Natural killer cell (primary cell): Measurements from ENCODE around the gene IGF2BP1. TPM values are rescaled to one million over a fixed set of nuclear protein-coding genes. Genes with fewer than 3 reads are reported as not detected.

Experiments
- ATAC-seq, 3 donors: fragments of 150-1000 bp in 2 of 3; fragments of 200-7000 bp in 1 of 3; cut with Tn5 transposase; 1 replicate in 1 of 3; 2 replicates in 2 of 3; pipeline ENCODE4 v1.10.0; 2021; ENCODE audit warnings: mild to moderate bottlenecking in 2 of 3, moderate library complexity in 2 of 3
- DNase-seq, 2 donors: peaks; one replicate each; pipeline versions ENCODE4 v3.0.0 to v3.0.0-alpha.2; 2013 to 2021; ENCODE audit warnings: mixed read lengths in 1 of 2
- H3K27ac ChIP-seq: one replicate; pipeline ENCODE4 v1.5.1; 2013; ENCODE audit warnings: mild to moderate bottlenecking, low read length
- H3K27me3 ChIP-seq: one replicate; pipeline ENCODE4 v1.6.1; 2013; ENCODE audit warnings: low read length; ENCODE audit not compliant: control insufficient read depth, insufficient read depth
- H3K36me3 ChIP-seq: one replicate; pipeline ENCODE4 v1.6.1; 2013; ENCODE audit warnings: low read length; ENCODE audit not compliant: control insufficient read depth, insufficient read depth
- H3K4me1 ChIP-seq: one replicate; pipeline ENCODE4 v1.6.1; 2013; ENCODE audit warnings: low read length; ENCODE audit not compliant: control insufficient read depth, insufficient read depth
- H3K4me3 ChIP-seq: one replicate; pipeline ENCODE4 v1.5.1; 2013; ENCODE audit warnings: low read length
- H3K9me3 ChIP-seq: one replicate; pipeline ENCODE4 v1.6.1; 2013; ENCODE audit warnings: low read length; ENCODE audit not compliant: control insufficient read depth, insufficient read depth
- H3K27ac Mint-ChIP-seq, 2 donors: one replicate each; pipeline ENCODE4 v1.8.0; 2022; ENCODE audit warnings: mild to moderate bottlenecking in 2 of 2, mixed read lengths in 2 of 2, moderate library complexity in 1 of 2
- H3K27me3 Mint-ChIP-seq, 2 donors: one replicate each; pipeline ENCODE4 v1.8.0; 2022; ENCODE audit warnings: low read depth in 2 of 2, mixed read lengths in 2 of 2
- H3K36me3 Mint-ChIP-seq: one replicate; pipeline ENCODE4 v1.8.0; 2022; ENCODE audit warnings: mixed read lengths
- H3K4me1 Mint-ChIP-seq, 2 donors: one replicate each; pipeline ENCODE4 v1.8.0; 2022; ENCODE audit warnings: mixed read lengths in 2 of 2
- H3K4me3 Mint-ChIP-seq: one replicate; pipeline ENCODE4 v1.8.0; 2022; ENCODE audit warnings: mild to moderate bottlenecking, moderate library complexity, mixed read lengths
- H3K9me3 Mint-ChIP-seq, 2 donors: one replicate each; pipeline ENCODE4 v1.8.0; 2022; ENCODE audit warnings: mixed read lengths in 2 of 2
- CTCF ChIP-seq: fragments of 200-600 bp; IDR thresholded peaks from one replicate; pipeline ENCODE4 v1.8.0; 2022; ENCODE audit warnings: antibody characterized with exemption
- WGBS: methylation state at CpG from one replicate; pipeline ENCODE4 v1.1.7; 2013; ENCODE audit warnings: missing lambda C conversion rate; ENCODE audit not compliant: insufficient coverage; 5-methylcytosine and 5-hydroxymethylcytosine counted together
- intact Hi-C: fragments of 100-400 bp; cut with micrococcal nuclease; formaldehyde crosslinking; loops from one replicate; pipeline ENCODE4 v1.14.2; 2022
- total RNA-seq, 4 donors: library from RNA; stranded (reverse); fragments of 120-200 nt in 1 of 4; gene quantifications; one replicate each; pipeline versions ENCODE4 v1.2.3 to v1.2.4, GENCODE V29; 2013 to 2022

Gene IGF2BP1
- total RNA-seq, 3 donors from 2014 or later (not counting 1 experiment from before 2014, with no cell fraction given), result not detected

- Mint-ChIP-seq H3K27ac (no peak overlapping the region), H3K4me1 (no peaks in the 10 kb centered on the region)
Observed at GRCh38 chr17:48970224-48970623, 27.0 kb upstream of the IGF2BP1 start.

GRCh38 chr17:48970865-48971687 is 26.1 kb upstream of the IGF2BP1 start:
- Histone ChIP-seq H3K36me3 (no peaks in the 10 kb centered on the region), H3K4me3 (no peak overlapping the region), H3K27me3 (peaks cover 2% of the 10 kb centered on the region), H3K27ac (no peak overlapping the region), H3K4me1 (no peaks in the 10 kb centered on the region), H3K9me3 (no peaks in the 10 kb centered on the region)
- intact Hi-C loops, result no loop called here
- Mint-ChIP-seq H3K36me3 (no peaks in the 10 kb centered on the region), H3K4me3 (no peak overlapping the region), H3K9me3 (no peaks in the 10 kb centered on the region), H3K27me3 (peaks cover 26 to 34% of the 10 kb centered on the region in 2 donors), H3K4me1 (no peaks in the 10 kb centered on the region), H3K27ac (no peak overlapping the region)
- TF ChIP-seq CTCF, result no peak
- DNase-seq (no peak), ATAC-seq (no peak)
- WGBS, result 90% methylated on average over 12 of the region's 12 CpGs

More at GRCh38 chr17:48970224-48970623, 27.0 kb upstream of the IGF2BP1 start:
- H3K36me3 ChIP-seq, result no peaks in the 10 kb centered on the region
- H3K4me3 ChIP-seq, result no peak overlapping the region
- intact Hi-C loops, result no loop called here
- WGBS, result 62% methylated on average over 4 of the region's 4 CpGs
- no peak for TF ChIP-seq CTCF
- no peak overlapping the region for H3K4me3 Mint-ChIP-seq
- H3K27me3 Mint-ChIP-seq, result peaks cover 32 to 38% of the 10 kb centered on the region in 2 donors
- no peaks in the 10 kb centered on the region for H3K4me1 ChIP-seq
- peaks cover 2% of the 10 kb centered on the region for H3K27me3 ChIP-seq
- H3K36me3 Mint-ChIP-seq, result no peaks in the 10 kb centered on the region
- H3K27ac ChIP-seq, result no peak overlapping the region
- ATAC-seq, result no peak
- no peaks in the 10 kb centered on the region for H3K9me3 ChIP-seq
- no peak for DNase-seq
- no peaks in the 10 kb centered on the region for H3K9me3 Mint-ChIP-seq

- no peaks in the 10 kb centered on the region for H3K36me3 ChIP-seq
- TF ChIP-seq CTCF, result no peak
- peaks cover 2% of the 10 kb centered on the region for H3K27me3 ChIP-seq
- Mint-ChIP-seq H3K27me3 (peaks cover 26 to 33% of the 10 kb centered on the region in 2 donors), H3K36me3 (no peaks in the 10 kb centered on the region), H3K9me3 (no peaks in the 10 kb centered on the region), H3K4me1 (no peaks in the 10 kb centered on the region), H3K27ac (no peak overlapping the region), H3K4me3 (no peak overlapping the region)
- intact Hi-C loops, result no loop called here
- ATAC-seq, result no peak
- H3K4me1 ChIP-seq, result no peaks in the 10 kb centered on the region
- H3K9me3 ChIP-seq, result no peaks in the 10 kb centered on the region
- H3K27ac ChIP-seq, result no peak overlapping the region
- no peak for DNase-seq
- 76% methylated on average over 7 of the region's 7 CpGs for WGBS
- H3K4me3 ChIP-seq, result no peak overlapping the region
Observed at GRCh38 chr17:48972749-48973097, 24.5 kb upstream of the IGF2BP1 start.

- no peak for DNase-seq
- no peak overlapping the region for H3K4me3 ChIP-seq
- Mint-ChIP-seq H3K9me3 (no peaks in the 10 kb centered on the region), H3K36me3 (no peaks in the 10 kb centered on the region), H3K27ac (no peak overlapping the region), H3K27me3 (peaks cover 17 to 25% of the 10 kb centered on the region in 2 donors), H3K4me3 (no peak overlapping the region), H3K4me1 (no peaks in the 10 kb centered on the region)
- no peaks in the 10 kb centered on the region for H3K9me3 ChIP-seq
- no peak overlapping the region for H3K27ac ChIP-seq
- no peaks in the 10 kb centered on the region for H3K4me1 ChIP-seq
- H3K27me3 ChIP-seq, result peaks cover 2% of the 10 kb centered on the region
- no peaks in the 10 kb centered on the region for H3K36me3 ChIP-seq
- intact Hi-C loops, result no loop called here
- no peak for ATAC-seq
- no CpG with 5 or more reads among the region's 3 CpGs for WGBS
- TF ChIP-seq CTCF, result no peak
Observed at GRCh38 chr17:48973806-48974205, 23.4 kb upstream of the IGF2BP1 start.
